GM23338 (cell line): Measurements from ENCODE around the gene CES4A. TPM values are rescaled to one million over a fixed set of nuclear protein-coding genes. Genes with fewer than 3 reads are reported as not detected.
A peak's percentile ranks its signal among the peaks of the same experiment; 100 is the strongest.

Experiments used
- ATAC-seq: fragments of 200-7000 bp; cut with Tn5 transposase; 3 replicates; pipeline ENCODE4 v1.9.1; 2020
- DNase-seq: peaks from one replicate; pipeline ENCODE4 v3.0.0-alpha.2; 2015; ENCODE audit warnings: low spot score
- H2AFZ ChIP-seq: fragments of 200-600 bp; sonication (generic); 2 replicates; pipeline ENCODE4 v1.8.0; 2016; ENCODE audit warnings: antibody characterized with exemption, mild to moderate bottlenecking, moderate library complexity
- H3F3A ChIP-seq: fragments of 200-600 bp; sonication (generic); replicated peaks from 2 replicates; pipeline ENCODE4 v1.8.0; 2017; ENCODE audit warnings: antibody characterized with exemption, mixed run types, low read depth
- H3K27ac ChIP-seq: fragments of 200-600 bp; sonication (generic); 2 replicates; pipeline ENCODE4 v1.6.1; 2016; ENCODE audit warnings: low read depth
- H3K27me3 ChIP-seq: fragments of 200-600 bp; sonication (generic); 2 replicates; pipeline ENCODE4 v1.8.0; 2016; ENCODE audit warnings: mild to moderate bottlenecking, mixed run types, moderate library complexity; ENCODE audit not compliant: insufficient read depth
- H3K36me3 ChIP-seq: fragments of 200-600 bp; sonication (generic); 2 replicates; pipeline ENCODE4 v1.8.0; 2016; ENCODE audit warnings: mild to moderate bottlenecking; ENCODE audit not compliant: insufficient read depth
- H3K4me1 ChIP-seq: fragments of 200-600 bp; sonication (generic); 2 replicates; pipeline ENCODE4 v1.8.0; 2016; ENCODE audit warnings: mild to moderate bottlenecking, moderate library complexity; ENCODE audit not compliant: insufficient read depth
- H3K4me2 ChIP-seq: fragments of 200-600 bp; sonication (generic); 2 replicates; pipeline ENCODE4 v1.7.1; 2017; ENCODE audit warnings: mixed run types
- H3K4me3 ChIP-seq: fragments of 200-600 bp; sonication (generic); 2 replicates; pipeline ENCODE4 v1.6.1; 2016; ENCODE audit warnings: mixed run types
- H3K79me2 ChIP-seq: fragments of 200-600 bp; sonication (generic); replicated peaks from 2 replicates; pipeline ENCODE4 v1.8.0; 2017; ENCODE audit warnings: mild to moderate bottlenecking; ENCODE audit not compliant: insufficient read depth
- H3K9me2 ChIP-seq: fragments of 200-600 bp; sonication (generic); 2 replicates; pipeline ENCODE4 v1.8.0; 2017; ENCODE audit not compliant: insufficient read depth
- H4K20me1 ChIP-seq: fragments of 200-600 bp; sonication (generic); replicated peaks from 2 replicates; pipeline ENCODE4 v1.8.0; 2017; ENCODE audit warnings: mild to moderate bottlenecking; ENCODE audit not compliant: insufficient read depth
- H3K27ac Mint-ChIP-seq: 2 replicates; pipeline ENCODE4 v1.8.0; 2020; ENCODE audit warnings: inconsistent platforms, mild to moderate bottlenecking, moderate library complexity, mixed read lengths
- H3K27me3 Mint-ChIP-seq: 3 replicates; pipeline ENCODE4 v1.8.0; 2022; ENCODE audit warnings: low read depth, mild to moderate bottlenecking, moderate library complexity, mixed read lengths, inconsistent platforms; ENCODE audit not compliant: insufficient read depth, poor library complexity
- H3K36me3 Mint-ChIP-seq: 3 replicates; pipeline ENCODE4 v1.8.0; 2021; ENCODE audit warnings: low read depth, mild to moderate bottlenecking, inconsistent platforms, moderate library complexity, mixed read lengths
- H3K4me1 Mint-ChIP-seq: 3 replicates; pipeline ENCODE4 v1.8.0; 2020; ENCODE audit warnings: mild to moderate bottlenecking, inconsistent platforms, mixed read lengths
- H3K4me3 Mint-ChIP-seq: 3 replicates; pipeline ENCODE4 v1.8.0; 2021; ENCODE audit warnings: moderate library complexity, mild to moderate bottlenecking, inconsistent platforms, mixed read lengths
- H3K9me3 Mint-ChIP-seq: 3 replicates; pipeline ENCODE4 v1.8.0; 2020; ENCODE audit warnings: moderate library complexity, mild to moderate bottlenecking, inconsistent platforms, mixed read lengths
- CTCF ChIP-seq, 2 experiments: fragments of 200-600 bp in 1 of 2; sonication (generic) in 1 of 2; conservative IDR thresholded peaks; 2 replicates each; pipeline versions ENCODE4 v1.5.1 to v1.6.1; 2016 to 2017; ENCODE audit warnings: antibody characterized with exemption in 2 of 2, low read depth in 2 of 2, mild to moderate bottlenecking in 2 of 2, moderate library complexity in 1 of 2
- POLR2AphosphoS5 ChIP-seq: IDR thresholded peaks from 2 replicates; pipeline ENCODE4 v1.6.1; 2016; ENCODE audit warnings: antibody characterized with exemption, low read depth
- ZNF462 ChIP-seq: fragments of 250-450 bp; sonication (Bioruptor Pico); IDR thresholded peaks from 2 replicates; pipeline ENCODE4 v1.5.0; 2020; ENCODE audit warnings: mild to moderate bottlenecking, moderate library complexity
- polyA plus RNA-seq: library from polyadenylated mRNA; unstranded; fragments of >200 nt; fragmentation: Nextera tagmentation; extraction: Ambion mirVana; gene quantifications from 2 replicates; pipeline ENCODE4 v1.2.1, GENCODE V29; 2016
- total RNA-seq: library from RNA; depleted of rRNA; stranded (reverse); fragments of >200 nt; shearing (Covaris generic); gene quantifications from 2 replicates; pipeline ENCODE4 v1.2.3, GENCODE V29; 2014

Gene CES4A
- total and polyA plus RNA-seq, 2 experiments from 2014 or later, result 0.10 to 0.42 TPM

GRCh38 chr16:66960270-66960669 lies 28.1 kb upstream of the CES4A start (continued):
- TF ChIP-seq ZNF462 (CRISPR knock-in tag), result no peak

- Mint-ChIP-seq H3K4me3 (peak within 1 kb of the TSS; percentile 81), H3K4me1 (peaks cover 10% of the 10 kb centered on the region), H3K27ac (no peak within 1 kb of the TSS), H3K36me3 (no peaks in the 10 kb centered on the region), H3K27me3 (peaks cover 8% of the 10 kb centered on the region), H3K9me3 (peaks cover 4% of the 10 kb centered on the region; the same call in 2 of the 3 replicates)
- H3K27me3 ChIP-seq, result no peaks in the 10 kb centered on the region
- no peaks in the 10 kb centered on the region for H3K9me2 ChIP-seq
- H3K27ac ChIP-seq, result no peak within 1 kb of the TSS
- H3K4me3 ChIP-seq, result no peak within 1 kb of the TSS
- H3F3A ChIP-seq, result no peaks in the 10 kb centered on the region
- H3K79me2 ChIP-seq, result no peaks in the 10 kb centered on the region
- TF ChIP-seq CTCF (conservative IDR thresholded peaks at IDR 0.05; ENCODE audit: low read depth in 2 of 2), result peak; percentile 93 to 97
- 0 out of 2 replicates have a peak, but pooled peaks have one; percentile 36 for TF ChIP-seq POLR2AphosphoS5
- TF ChIP-seq ZNF462 (CRISPR knock-in tag), result no peak
- H3K4me1 ChIP-seq, result no peaks in the 10 kb centered on the region
- H3K36me3 ChIP-seq, result no peaks in the 10 kb centered on the region
- DNase-seq, result peak; percentile 95
- peak within 1 kb of the TSS; percentile 64 for H3K4me2 ChIP-seq
- H4K20me1 ChIP-seq, result no peaks in the 10 kb centered on the region; the same call in 1 of the 2 replicates
- peak within 1 kb of the TSS; percentile 96 for H2AFZ ChIP-seq
- peak; percentile 100 for ATAC-seq
These were observed 27.2 kb upstream of the CES4A start, which contains the start of gene CES3 for GRCh38 chr16:66961065-66961744. Gene CES3 (plus strand): TSS chr16:66961266. CDS start chr16:66961308, 42 bp downstream.
